CD4-positive, alpha-beta T cell treated with Interleukin-2 at 100 ng/mL for 4 hours (primary cell): ENCODE measurements around the gene KPNA3.

Source experiments
- DNase-seq: peaks from one replicate; pipeline ENCODE4 v3.0.0-alpha.2; 2020; ENCODE audit warnings: low spot score

Gene KPNA3

GRCh38 chr13:49678191-49678914 lies 114.1 kb downstream of the KPNA3 start:
- no peak for DNase-seq

- DNase-seq = no peak
Measured at GRCh38 chr13:49676581-49677298, 115.7 kb downstream of the KPNA3 start.

- DNase-seq = no peak
Measured at GRCh38 chr13:49670828-49671227, 121.7 kb downstream of the KPNA3 start.

- DNase-seq = no peak
Measured at GRCh38 chr13:49669735-49670309, 122.7 kb downstream of the KPNA3 start.

- DNase-seq = no peak
Measured at GRCh38 chr13:49667773-49668172, 124.7 kb downstream of the KPNA3 start.

- DNase-seq = no peak
Measured at GRCh38 chr13:49664606-49665005, 127.9 kb downstream of the KPNA3 start.

GRCh38 chr13:49657241-49657641 lies 135.2 kb downstream of the KPNA3 start:
- no peak for DNase-seq

GRCh38 chr13:49655906-49656305 lies 136.6 kb downstream of the KPNA3 start:
- no peak for DNase-seq

GRCh38 chr13:49654011-49654410 lies 138.5 kb downstream of the KPNA3 start:
- no peak for DNase-seq

GRCh38 chr13:49653478-49653877 lies 139.0 kb downstream of the KPNA3 start:
- no peak for DNase-seq

- DNase-seq = peak; percentile 21
Measured at GRCh38 chr13:49652355-49653305, 139.9 kb downstream of the KPNA3 start.

GRCh38 chr13:49651570-49652354 lies 140.7 kb downstream of the KPNA3 start:
- DNase-seq = no peak

- no peak for DNase-seq
Measured at GRCh38 chr13:49649963-49650312, 142.5 kb downstream of the KPNA3 start.
